OCI-LY7 (cell line): ENCODE results near the gene LHX3. TPM values are rescaled to one million over a fixed set of nuclear protein-coding genes. Genes with fewer than 3 reads are reported as not detected.

ENCODE experiments used
- BruUV-seq: library from RNA; stranded (reverse); fragments of 400-500 nt; replicated peaks from 2 replicates; lab custom pipeline; 2021; lab: Mats Ljungman, UMichigan
- CTCF ChIA-PET: fragments of 300-600 bp; sonication (Branson Sonifier 250); formaldehyde crosslinking; loops from one replicate; lab custom pipeline; 2022; ENCODE audit warnings: antibody characterized with exemption; ENCODE audit not compliant: unreplicated experiment; lab: Charles Lee
- POLR2A ChIA-PET: fragments of 300-600 bp; sonication (Branson Sonifier 250); formaldehyde crosslinking; loops from one replicate; lab custom pipeline; 2022; ENCODE audit warnings: antibody characterized with exemption; lab: Charles Lee
- DNase-seq: peaks from one replicate; pipeline ENCODE4 v3.0.0-alpha.2; 2015; ENCODE audit warnings: low spot score
- H2AFZ ChIP-seq: fragments of 200-600 bp; sonication (generic), shearing (Covaris generic); 2 replicates; pipeline ENCODE4 v1.6.1; 2014; ENCODE audit warnings: mild to moderate bottlenecking, antibody characterized with exemption, low read length, moderate library complexity
- H3K27ac ChIP-seq: fragments of 200-600 bp; sonication (generic); 2 replicates; pipeline ENCODE4 v1.5.1; 2014; ENCODE audit warnings: mixed run types, low read depth, mild to moderate bottlenecking, moderate library complexity, low read length, inconsistent platforms; ENCODE audit not compliant: poor library complexity, severe bottlenecking
- H3K36me3 ChIP-seq: fragments of 200-600 bp; sonication (generic); 2 replicates; pipeline ENCODE4 v1.6.1; 2014; ENCODE audit warnings: mild to moderate bottlenecking, antibody characterized with exemption, low read length, moderate library complexity, mixed read lengths; ENCODE audit not compliant: insufficient read depth
- H3K4me1 ChIP-seq: fragments of 200-600 bp; sonication (generic); 2 replicates; pipeline ENCODE4 v1.5.1; 2014; ENCODE audit warnings: mild to moderate bottlenecking, low read length; ENCODE audit not compliant: insufficient read depth, poor library complexity, severe bottlenecking
- H3K4me2 ChIP-seq: fragments of 200-600 bp; sonication (generic); 2 replicates; pipeline ENCODE4 v1.6.1; 2014; ENCODE audit warnings: mild to moderate bottlenecking, low read length
- H3K4me3 ChIP-seq: fragments of 200-600 bp; sonication (generic); 2 replicates; pipeline ENCODE4 v1.5.1; 2014; ENCODE audit warnings: mild to moderate bottlenecking, low read depth, low read length; ENCODE audit not compliant: poor library complexity, severe bottlenecking
- H3K79me2 ChIP-seq: fragments of 200-600 bp; sonication (generic); 2 replicates; pipeline ENCODE4 v1.6.1; 2016; ENCODE audit warnings: low read depth, mild to moderate bottlenecking, low read length, moderate library complexity, mixed read lengths; ENCODE audit not compliant: insufficient read depth
- H3K9me2 ChIP-seq: fragments of 200-600 bp; sonication (generic); 2 replicates; pipeline ENCODE4 v1.6.1; 2016; ENCODE audit warnings: mild to moderate bottlenecking, low read length, mixed read lengths; ENCODE audit not compliant: insufficient read depth
- H3K9me3 ChIP-seq: fragments of 200-600 bp; sonication (generic); 2 replicates; pipeline ENCODE4 v1.6.1; 2014; ENCODE audit warnings: mild to moderate bottlenecking, mixed run types, low read length, mixed read lengths
- H4K20me1 ChIP-seq: fragments of 200-600 bp; sonication (generic); 2 replicates; pipeline ENCODE4 v1.6.1; 2014; ENCODE audit warnings: mild to moderate bottlenecking, antibody characterized with exemption, low read length, moderate library complexity, mixed read lengths; ENCODE audit not compliant: insufficient read depth
- CTCF ChIP-seq: fragments of 200-600 bp; sonication (generic); conservative IDR thresholded peaks from 2 replicates; pipeline ENCODE4 v1.5.1; 2014; ENCODE audit warnings: mild to moderate bottlenecking, antibody characterized with exemption, low read length, moderate library complexity, mixed read lengths
- EZH2phosphoT487 ChIP-seq: fragments of 200-600 bp; sonication (generic); IDR thresholded peaks from 2 replicates; pipeline ENCODE4 v1.6.1; 2018; ENCODE audit warnings: low read depth, borderline replicate concordance, mild to moderate bottlenecking, mixed run types, antibody characterized with exemption, low read length, moderate library complexity, mixed read lengths
- intact Hi-C: fragments of 100-400 bp; cut with micrococcal nuclease; formaldehyde crosslinking; loops from one replicate; pipeline ENCODE4 v1.10.0; 2022; ENCODE audit not compliant: unreplicated experiment
- total RNA-seq, 2 experiments: library from RNA; depleted of rRNA in 1 of 2; stranded (reverse); fragments of >200 nt in 1 of 2; shearing (Covaris generic) in 1 of 2; gene quantifications; 2 replicates each; pipeline ENCODE4 v1.2.3, GENCODE V29; 2014 to 2022

The LHX3 gene
- total RNA-seq, 2 experiments from 2014 or later = 0.15 TPM; not detected in 1

GRCh38 chr9:136204145-136204805, 653 bp downstream of the LHX3 start:
- peaks cover 4% of the 10 kb centered on the region; the same call in 1 of the 2 replicates for H4K20me1 ChIP-seq
- H3K9me3 ChIP-seq = no peaks in the 10 kb centered on the region
- no peaks in the 10 kb centered on the region for H3K9me2 ChIP-seq
- no peak overlapping the region for H3K27ac ChIP-seq
- H3K4me3 ChIP-seq = no peak overlapping the region
- DNase-seq = no peak
- ChIA-PET POLR2A (no interaction called here), CTCF (no interaction called here)
- TF ChIP-seq CTCF (no peak), EZH2phosphoT487 (no peak)
- no peaks in the 10 kb centered on the region for H3K4me1 ChIP-seq
- no peak overlapping the region for H3K4me2 ChIP-seq
- H2AFZ ChIP-seq = no peak overlapping the region
- H3K36me3 ChIP-seq = peaks cover 26% of the 10 kb centered on the region; the same call in 1 of the 2 replicates
- intact Hi-C loops = no loop called here
- no TSS peak for BruUV-seq
- H3K79me2 ChIP-seq = no peaks in the 10 kb centered on the region

GRCh38 chr9:136203408-136204144, 1.4 kb downstream of the LHX3 start:
- Histone ChIP-seq H4K20me1 (peaks cover 4% of the 10 kb centered on the region; the same call in 1 of the 2 replicates), H3K4me2 (no peak overlapping the region), H2AFZ (no peak overlapping the region), H3K36me3 (peaks cover 19% of the 10 kb centered on the region; the same call in 1 of the 2 replicates), H3K79me2 (no peaks in the 10 kb centered on the region), H3K4me1 (no peaks in the 10 kb centered on the region), H3K4me3 (no peak overlapping the region), H3K9me3 (no peaks in the 10 kb centered on the region), H3K9me2 (no peaks in the 10 kb centered on the region), H3K27ac (no peak overlapping the region)
- TF ChIP-seq EZH2phosphoT487 (no peak), CTCF (no peak)
- intact Hi-C loops = no loop called here
- no peak for DNase-seq
- ChIA-PET POLR2A (no interaction called here), CTCF (no interaction called here)
- no TSS peak for BruUV-seq
